SK-MEL-5 (cell line): ENCODE measurements around the gene VAX1. TPM values are rescaled to one million over a fixed set of nuclear protein-coding genes. Genes with fewer than 3 reads are reported as not detected.
"Not testable (repeated sequence)": the region's sequence is repeated elsewhere in the genome, so short reads cannot be mapped to it uniquely, and the experiment has no call there.

Experiments used
- DNase-seq: peaks from one replicate; pipeline ENCODE4 v3.0.0-alpha.2; 2016; ENCODE audit warnings: low read depth, low spot score
- in situ Hi-C: cut with HindIII; loops from 2 replicates; pipeline ENCODE4 v1.10.0; 2016; ENCODE audit warnings: low sequenced_read_pairs, high pct_unique_total_duplicates, low pct_unique_long_range_greater_than_20kb
- small RNA-seq, 2 experiments: library from RNA; depleted of rRNA; stranded (forward); fragments of <200 nt; gene quantifications; one replicate each; pipeline ENCODE3, GENCODE V24; 2014
- total RNA-seq: library from RNA; depleted of rRNA; stranded (reverse); fragments of >200 nt; shearing (Covaris generic); gene quantifications from 2 replicates; pipeline ENCODE4 v1.2.3, GENCODE V29; 2014; rRNA removed

The VAX1 gene
- total RNA-seq, 1 experiment from 2014 or later: 1.1 TPM

GRCh38 chr10:117126034-117126433 lies 12.0 kb downstream of the VAX1 start:
- no peak for DNase-seq
- in situ Hi-C loops: no loop called here

- peak; percentile 65 for DNase-seq
- in situ Hi-C loops: no loop called here
Observed at GRCh38 chr10:117112220-117112619, 25.9 kb downstream of the VAX1 start.

GRCh38 chr10:117107238-117107637 lies 30.8 kb downstream of the VAX1 start:
- DNase-seq: no peak
- in situ Hi-C loops: no loop called here

GRCh38 chr10:117096599-117097201 lies 41.4 kb downstream of the VAX1 start:
- no peak for DNase-seq
- in situ Hi-C loops: no loop called here

- no peak for DNase-seq
- in situ Hi-C loops: no loop called here
Observed at GRCh38 chr10:117094856-117095255, 43.2 kb downstream of the VAX1 start.

GRCh38 chr10:117092386-117092785 lies 45.7 kb downstream of the VAX1 start:
- no peak for DNase-seq
- in situ Hi-C loops: no loop called here

- in situ Hi-C loops: no loop called here
- DNase-seq: no peak
Observed at GRCh38 chr10:117090834-117091233, 47.2 kb downstream of the VAX1 start.

- DNase-seq: no peak
- in situ Hi-C loops: no loop called here
Observed at GRCh38 chr10:117087521-117087920, 50.5 kb downstream of the VAX1 start.

GRCh38 chr10:117086546-117086945 lies 51.5 kb downstream of the VAX1 start:
- in situ Hi-C loops: no loop called here
- no peak for DNase-seq

- DNase-seq, in situ Hi-C loops: not testable (repeated sequence)
Observed at GRCh38 chr10:117084421-117085246, 53.4 kb downstream of the VAX1 start.

Small RNAs within 50 kb of the gene (small RNA-seq; reads per million reads assigned to genes)
- 0 to 0.33 reads per million in 2 experiments for gene MIR3663

Other genes starting within 250 kb of the VAX1 start
- 187 and 201 TPM in 2 replicates for gene SHTN1, start 133.1 kb downstream of the VAX1 start, total RNA-seq
- not detected in 2 replicates for gene KCNK18, start 59.2 kb upstream of the VAX1 start, total RNA-seq
- gene SLC18A2, start 102.8 kb upstream of the VAX1 start, total RNA-seq: 0.11 TPM in 1 of 2 replicates, not detected in the other
- 8.5 and 14.1 TPM in 2 replicates for gene PDZD8, start 237.2 kb upstream of the VAX1 start, total RNA-seq